NT2/D1 (cell line): Measurements from ENCODE around the gene ITGB1.

Source experiments
- SUZ12 ChIP-seq: IDR thresholded peaks from 2 replicates; pipeline ENCODE4 v1.6.1; 2011; ENCODE audit not compliant: insufficient read length, insufficient read depth; ENCODE audit errors: extremely low read depth
- YY1 ChIP-seq: IDR thresholded peaks from 2 replicates; pipeline ENCODE4 v1.6.1; 2011; ENCODE audit not compliant: insufficient read length, insufficient read depth
- ZNF274 ChIP-seq: IDR thresholded peaks from 2 replicates; pipeline ENCODE4 v1.6.1; 2011; ENCODE audit warnings: mild to moderate bottlenecking, low read depth, low read length

- TF ChIP-seq YY1 (no peak), SUZ12 (no peak), ZNF274 (no peak)
Observed at GRCh38 chr10:32948451-32948850, 9.6 kb downstream of the ITGB1 start.
